HG03066 (cell line): ENCODE data around the gene CPLX3.
"Not testable (repeated sequence)": the region's sequence is repeated elsewhere in the genome, so short reads cannot be mapped to it uniquely, and the experiment has no call there.

ENCODE experiments used
- ATAC-seq: cut with Tn5 transposase; IDR thresholded peaks from one replicate; pipeline ENCODE4 v1.9.1; 2021; ENCODE audit warnings: low read depth; ENCODE audit not compliant: unreplicated experiment

Gene CPLX3, protein sequence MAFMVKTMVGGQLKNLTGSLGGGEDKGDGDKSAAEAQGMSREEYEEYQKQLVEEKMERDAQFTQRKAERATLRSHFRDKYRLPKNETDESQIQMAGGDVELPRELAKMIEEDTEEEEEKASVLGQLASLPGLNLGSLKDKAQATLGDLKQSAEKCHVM

GRCh38 chr15:74826364-74826819 lies at the start of gene CPLX3:
Gene CPLX3 (plus strand): TSS chr15:74826627. CDS start chr15:74826704, 77 bp downstream.
- no peak for ATAC-seq

- ATAC-seq = peak; percentile 39
These were observed 49.3 kb upstream of the CPLX3 start for GRCh38 chr15:74776821-74777768.

- ATAC-seq = no peak
These were observed 48.4 kb upstream of the CPLX3 start for GRCh38 chr15:74777769-74778598.

DNA sequence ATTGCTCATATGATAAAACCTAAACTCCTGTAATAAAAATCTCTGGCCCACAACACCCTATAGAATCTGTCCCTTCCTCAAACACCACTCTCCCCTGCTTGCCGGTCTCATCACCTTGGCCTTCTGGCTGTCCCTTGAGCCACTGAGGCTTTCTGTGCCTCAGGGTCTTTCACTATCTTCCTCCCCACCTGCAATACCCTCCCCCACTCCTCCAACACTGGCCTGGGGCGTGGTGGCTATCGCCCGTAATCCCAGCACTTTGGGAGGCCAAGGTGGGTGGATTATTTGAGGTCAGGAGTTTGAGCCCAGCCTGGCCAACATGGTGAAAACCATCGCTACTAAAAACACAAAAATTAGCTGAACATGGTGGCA lies 47.8 kb upstream of the CPLX3 start:
- ATAC-seq = no peak

- no peak for ATAC-seq
These were observed 47.2 kb upstream of the CPLX3 start for GRCh38 chr15:74779162-74779648.

- no peak for ATAC-seq
These were observed 45.6 kb upstream of the CPLX3 start for GRCh38 chr15:74780523-74781430.

- ATAC-seq = no peak
These were observed 44.8 kb upstream of the CPLX3 start, which contains the start of gene CSK for GRCh38 chr15:74781431-74782258. Gene CSK (plus strand): TSS chr15:74782080. CDS start chr15:74798298, 16,218 bp downstream.

DNA sequence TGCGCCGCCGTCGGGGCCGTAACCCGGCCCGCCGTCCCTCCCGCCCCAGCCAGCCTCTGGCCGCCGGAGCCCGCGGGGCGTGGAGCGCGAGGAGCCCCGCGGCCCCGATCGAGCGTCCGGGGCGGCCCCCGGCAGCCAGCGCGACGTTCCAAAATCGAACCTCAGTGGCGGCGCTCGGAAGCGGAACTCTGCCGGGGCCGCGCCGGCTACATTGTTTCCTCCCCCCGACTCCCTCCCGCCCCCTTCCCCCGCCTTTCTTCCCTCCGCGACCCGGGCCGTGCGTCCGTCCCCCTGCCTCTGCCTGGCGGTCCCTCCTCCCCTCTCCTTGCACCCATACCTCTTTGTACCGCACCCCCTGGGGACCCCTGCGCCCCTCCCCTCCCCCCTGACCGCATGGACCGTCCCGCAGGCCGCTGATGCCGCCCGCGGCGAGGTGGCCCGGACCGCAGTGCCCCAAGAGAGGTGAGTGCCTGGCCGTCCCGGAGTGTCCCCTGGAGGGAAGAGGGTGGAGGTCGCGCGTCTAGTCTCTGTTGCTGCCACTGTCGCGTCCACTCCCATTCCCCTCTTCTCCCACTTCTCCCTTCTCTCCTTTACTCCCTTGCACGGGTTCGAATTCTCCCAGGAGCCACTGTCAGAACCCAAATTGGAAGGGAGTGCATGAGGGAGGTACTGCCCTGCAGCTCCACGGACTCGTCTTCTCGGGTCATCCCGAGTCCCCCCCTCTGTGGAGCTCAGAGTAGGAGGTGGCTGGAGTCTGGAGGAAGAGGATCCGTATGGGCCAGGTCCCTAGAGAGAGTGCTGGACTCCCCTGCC lies 44.0 kb upstream of the CPLX3 start:
- ATAC-seq = no peak

DNA sequence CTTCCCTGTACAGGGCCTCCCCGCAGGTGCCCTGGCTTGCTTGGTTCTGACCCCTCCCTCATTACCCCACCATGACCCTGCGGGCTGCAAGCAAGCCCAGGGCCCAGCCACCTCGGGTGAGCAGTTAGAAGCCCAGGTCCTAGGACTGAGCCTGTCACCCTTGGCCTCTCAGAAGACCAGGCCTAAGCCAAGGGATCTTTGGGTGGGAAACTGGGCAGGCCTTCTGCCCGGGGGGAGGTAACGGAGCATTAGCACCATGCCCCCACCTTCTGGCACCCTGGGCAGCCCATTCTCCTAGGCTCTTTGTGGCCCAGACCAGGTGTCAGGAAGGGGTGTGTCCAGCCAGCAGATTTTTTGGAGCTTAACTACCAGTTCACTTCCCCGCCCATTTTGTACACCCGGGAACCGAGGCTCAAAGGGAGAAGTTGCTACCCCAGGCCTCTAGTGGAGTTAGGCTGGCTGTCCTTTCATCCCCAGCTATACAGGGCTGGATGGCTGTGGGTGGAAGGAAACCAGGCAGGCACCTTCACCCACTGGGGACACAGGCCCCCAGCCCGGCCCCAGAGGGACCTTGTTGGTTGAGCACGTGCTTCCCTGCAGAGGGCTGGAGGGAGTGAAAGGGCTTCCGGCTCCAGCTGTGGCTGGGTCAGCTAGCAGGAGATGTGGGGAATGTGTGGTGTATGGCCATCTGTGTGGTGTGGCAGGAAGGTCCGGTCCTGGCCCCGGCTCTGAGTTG lies 43.2 kb upstream of the CPLX3 start:
- ATAC-seq = no peak

- ATAC-seq = no peak
These were observed 42.6 kb upstream of the CPLX3 start for GRCh38 chr15:74783808-74784175.

- ATAC-seq = no peak
These were observed 41.8 kb upstream of the CPLX3 start for GRCh38 chr15:74784426-74785193.

- no peak for ATAC-seq
These were observed 41.0 kb upstream of the CPLX3 start for GRCh38 chr15:74785194-74786032.

- ATAC-seq = not testable (repeated sequence)
These were observed 40.3 kb upstream of the CPLX3 start for GRCh38 chr15:74786081-74786480.

GRCh38 chr15:74786551-74787165 lies 39.8 kb upstream of the CPLX3 start:
- ATAC-seq = no peak
